Stomach (tissue), 9 donors: ENCODE results near the gene HCN1. TPM values are rescaled to one million over a fixed set of nuclear protein-coding genes. Genes with fewer than 3 reads are reported as not detected.

Experiments
- DNase-seq, 2 donors: peaks; one replicate each; pipeline versions ENCODE4 v3.0.0 to v3.0.0-alpha.2; 2013 to 2019
- H3K27ac ChIP-seq, 5 donors: fragments of 200-600 bp in 4 of 5; sonication (generic) in 4 of 5; one replicate each; pipeline ENCODE4 v1.5.1; 2013 to 2019; ENCODE audit warnings: mild to moderate bottlenecking in 1 of 5, moderate library complexity in 1 of 5
- H3K27me3 ChIP-seq, 3 donors: fragments of 200-600 bp; sonication (generic); one replicate each; pipeline ENCODE4 v1.5.1; 2017 to 2019; ENCODE audit warnings: mixed run types in 1 of 3
- H3K36me3 ChIP-seq, 4 donors: fragments of 200-600 bp; sonication (generic); 1 replicate in 3 of 4; 2 replicates in 1 of 4; pipeline ENCODE4 v1.5.1; 2016 to 2019
- H3K4me1 ChIP-seq, 4 donors: fragments of 200-600 bp; sonication (generic); one replicate each; pipeline ENCODE4 v1.5.1; 2016 to 2019
- H3K4me3 ChIP-seq, 4 donors: fragments of 200-600 bp; sonication (generic) in 3 of 4; one replicate each; pipeline ENCODE4 v1.5.1; 2016 to 2019; ENCODE audit warnings: mild to moderate bottlenecking in 1 of 4
- H3K9me3 ChIP-seq, 4 donors: fragments of 200-600 bp; sonication (generic); one replicate each; pipeline ENCODE4 v1.5.1; 2016 to 2019
- EP300 ChIP-seq: sonication (generic); formaldehyde crosslinking; IDR thresholded peaks from one replicate; pipeline ENCODE4 v1.6.1; 2017; ENCODE audit warnings: antibody characterized with exemption
- POLR2A ChIP-seq, 4 donors: fragments of 450-650 bp; IDR thresholded peaks; one replicate each; pipeline ENCODE4 v1.6.1; 2016; ENCODE audit warnings: antibody characterized with exemption in 4 of 4, control low read depth in 2 of 4, mild to moderate bottlenecking in 1 of 4, moderate library complexity in 1 of 4
- POLR2AphosphoS5 ChIP-seq, 3 donors: sonication (generic); formaldehyde crosslinking; IDR thresholded peaks; one replicate each; pipeline ENCODE4 v1.6.1; 2016; ENCODE audit warnings: antibody characterized with exemption in 3 of 3
- WGBS, 5 donors: extraction: QIAGEN DNeasy Blood & Tissue Kit in 3 of 5; methylation state at CpG; one replicate each; pipeline versions ENCODE4 v1.1.5 to v1.1.7; 2013 to 2018; 5-methylcytosine and 5-hydroxymethylcytosine counted together
- intact Hi-C: fragments of 100-400 bp; cut with DNase I; formaldehyde crosslinking; loops from one replicate; pipeline ENCODE4 v1.15.1; 2023; ENCODE audit warnings: low total_unique reads
- polyA plus RNA-seq, 3 donors: library from polyadenylated mRNA; stranded (reverse); fragments of 200-250 nt; gene quantifications; one replicate each; pipeline ENCODE4 v1.2.3, GENCODE V29; 2013
- total RNA-seq, 5 donors: library from RNA; depleted of rRNA; stranded (reverse); fragments of >200 nt; gene quantifications; one replicate each; pipeline versions ENCODE4 v1.1.0 to v1.2.3, GENCODE V29; 2014 to 2016
- TF ChIP-seq, protein P1 (sequence below), 7 experiments: fragments of 450-650 bp in 4 of 7; fragments of 200-600 bp in 3 of 7; sonication (generic) in 3 of 7; IDR thresholded peaks; one replicate each; pipeline ENCODE4 v1.5.1; 2016 to 2019; ENCODE audit warnings: antibody characterized with exemption in 7 of 7, control low read depth in 2 of 7, mild to moderate bottlenecking in 1 of 7
- donor health status: healthy with polysubstance abuse.
- donor health status: Bipolar disorder and iron deficiency.
- donor health status: healthy.

Gene HCN1
- total and polyA plus RNA-seq, 8 donors = 0.03 to 0.92 (median 0.29) TPM; not detected in 5

- Histone ChIP-seq H3K36me3 (no peaks in the 10 kb centered on the region), H3K4me1 (no peaks in the 10 kb centered on the region), H3K9me3 (no peaks in the 10 kb centered on the region), H3K4me3 (no peak overlapping the region), H3K27me3 (no peaks in the 10 kb centered on the region), H3K27ac (no peak overlapping the region)
- intact Hi-C loops = no loop called here
- no peak for DNase-seq
- TF ChIP-seq POLR2A (IDR thresholded peaks at IDR 0.05) = no peak
- TF ChIP-seq, protein P1, sequence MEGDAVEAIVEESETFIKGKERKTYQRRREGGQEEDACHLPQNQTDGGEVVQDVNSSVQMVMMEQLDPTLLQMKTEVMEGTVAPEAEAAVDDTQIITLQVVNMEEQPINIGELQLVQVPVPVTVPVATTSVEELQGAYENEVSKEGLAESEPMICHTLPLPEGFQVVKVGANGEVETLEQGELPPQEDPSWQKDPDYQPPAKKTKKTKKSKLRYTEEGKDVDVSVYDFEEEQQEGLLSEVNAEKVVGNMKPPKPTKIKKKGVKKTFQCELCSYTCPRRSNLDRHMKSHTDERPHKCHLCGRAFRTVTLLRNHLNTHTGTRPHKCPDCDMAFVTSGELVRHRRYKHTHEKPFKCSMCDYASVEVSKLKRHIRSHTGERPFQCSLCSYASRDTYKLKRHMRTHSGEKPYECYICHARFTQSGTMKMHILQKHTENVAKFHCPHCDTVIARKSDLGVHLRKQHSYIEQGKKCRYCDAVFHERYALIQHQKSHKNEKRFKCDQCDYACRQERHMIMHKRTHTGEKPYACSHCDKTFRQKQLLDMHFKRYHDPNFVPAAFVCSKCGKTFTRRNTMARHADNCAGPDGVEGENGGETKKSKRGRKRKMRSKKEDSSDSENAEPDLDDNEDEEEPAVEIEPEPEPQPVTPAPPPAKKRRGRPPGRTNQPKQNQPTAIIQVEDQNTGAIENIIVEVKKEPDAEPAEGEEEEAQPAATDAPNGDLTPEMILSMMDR (IDR thresholded peaks at IDR 0.05) = no peak
- TF ChIP-seq POLR2AphosphoS5 (IDR thresholded peaks at IDR 0.05) = no peak
- TF ChIP-seq EP300 = no peak
Observed at GRCh38 chr5:45684118-45684517, 12.1 kb downstream of the HCN1 start.

- no peaks in the 10 kb centered on the region for H3K4me1 ChIP-seq
- H3K27ac ChIP-seq = no peak overlapping the region
- no peaks in the 10 kb centered on the region for H3K27me3 ChIP-seq
- H3K9me3 ChIP-seq = no peaks in the 10 kb centered on the region
- intact Hi-C loops = no loop called here
- no peak for TF ChIP-seq EP300
- TF ChIP-seq POLR2A (IDR thresholded peaks at IDR 0.05) = no peak
- no peak for TF ChIP-seq POLR2AphosphoS5 (IDR thresholded peaks at IDR 0.05)
- TF ChIP-seq, protein P1 (IDR thresholded peaks at IDR 0.05) = no peak
- 78 to 93% (median 81%) methylated on average over 2 of the region's 2 CpGs for WGBS, 5 donors
- H3K36me3 ChIP-seq = no peaks in the 10 kb centered on the region
- no peak for DNase-seq
- H3K4me3 ChIP-seq = no peak overlapping the region
Observed at GRCh38 chr5:45680950-45681349, 15.2 kb downstream of the HCN1 start.

- H3K27me3 ChIP-seq = no peaks in the 10 kb centered on the region
Observed at GRCh38 chr5:45677524-45677923, 18.7 kb downstream of the HCN1 start.

GRCh38 chr5:45672271-45672670, 23.9 kb downstream of the HCN1 start:
- Histone ChIP-seq H3K9me3 (no peaks in the 10 kb centered on the region), H3K27ac (no peak overlapping the region), H3K4me1 (no peaks in the 10 kb centered on the region), H3K4me3 (no peak overlapping the region), H3K27me3 (no peaks in the 10 kb centered on the region), H3K36me3 (no peaks in the 10 kb centered on the region)
- TF ChIP-seq POLR2AphosphoS5 (IDR thresholded peaks at IDR 0.05) = no peak
- TF ChIP-seq POLR2A (IDR thresholded peaks at IDR 0.05) = no peak
- no peak for TF ChIP-seq EP300
- DNase-seq = no peak
- intact Hi-C loops = no loop called here
- WGBS, 5 donors = 42 to 53% (median 48%) methylated on average over 4 of the region's 4 CpGs

More at GRCh38 chr5:45677524-45677923, 18.7 kb downstream of the HCN1 start:
- H3K9me3 ChIP-seq = no peaks in the 10 kb centered on the region
- H3K27ac ChIP-seq = no peak overlapping the region
- TF ChIP-seq, protein P1 (IDR thresholded peaks at IDR 0.05) = no peak
- TF ChIP-seq POLR2AphosphoS5 (IDR thresholded peaks at IDR 0.05) = no peak
- no peak for TF ChIP-seq EP300
- TF ChIP-seq POLR2A (IDR thresholded peaks at IDR 0.05) = no peak
- no peaks in the 10 kb centered on the region for H3K4me1 ChIP-seq
- H3K4me3 ChIP-seq = no peak overlapping the region
- intact Hi-C loops = no loop called here
- WGBS, 5 donors = 18 to 34% (median 22%) methylated on average over 2 of the region's 2 CpGs
- no peaks in the 10 kb centered on the region for H3K36me3 ChIP-seq
- DNase-seq = no peak

DNA sequence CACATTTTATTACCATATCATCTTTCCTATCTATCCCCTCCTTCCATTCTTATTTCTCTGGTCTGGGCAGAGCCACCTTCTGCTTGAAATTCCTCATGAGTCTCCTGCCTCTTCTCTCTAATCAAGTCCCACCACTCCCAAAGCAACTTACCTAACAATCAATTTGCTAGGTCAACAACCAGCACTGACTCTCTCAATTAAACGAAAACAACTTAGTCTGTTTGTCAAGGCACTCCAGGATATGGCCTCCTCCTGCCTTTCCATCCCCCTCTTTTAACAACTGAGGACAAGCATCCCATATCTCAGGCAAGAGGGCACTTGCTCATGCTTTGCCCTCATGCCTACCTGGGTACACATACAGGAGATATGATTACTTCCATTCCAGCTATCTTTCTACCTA, 47.4 kb downstream of the HCN1 start:
- 4 to 27% (median 7%) methylated on average over 1 of the region's 1 CpG for WGBS, 5 donors
- Histone ChIP-seq H3K27me3 (no peaks in the 10 kb centered on the region), H3K4me1 (no peaks in the 10 kb centered on the region), H3K9me3 (no peaks in the 10 kb centered on the region), H3K36me3 (no peaks in the 10 kb centered on the region), H3K27ac (no peak overlapping the region), H3K4me3 (no peak overlapping the region)
- DNase-seq = no peak
- intact Hi-C loops = no loop called here
- TF ChIP-seq EP300 = no peak
